ENCODE data around the gene SH3BP2.
"Not testable (repeated sequence)": the region's sequence is repeated elsewhere in the genome, so short reads cannot be mapped to it uniquely, and the experiment has no call there.

SH3BP2 gene

DNA sequence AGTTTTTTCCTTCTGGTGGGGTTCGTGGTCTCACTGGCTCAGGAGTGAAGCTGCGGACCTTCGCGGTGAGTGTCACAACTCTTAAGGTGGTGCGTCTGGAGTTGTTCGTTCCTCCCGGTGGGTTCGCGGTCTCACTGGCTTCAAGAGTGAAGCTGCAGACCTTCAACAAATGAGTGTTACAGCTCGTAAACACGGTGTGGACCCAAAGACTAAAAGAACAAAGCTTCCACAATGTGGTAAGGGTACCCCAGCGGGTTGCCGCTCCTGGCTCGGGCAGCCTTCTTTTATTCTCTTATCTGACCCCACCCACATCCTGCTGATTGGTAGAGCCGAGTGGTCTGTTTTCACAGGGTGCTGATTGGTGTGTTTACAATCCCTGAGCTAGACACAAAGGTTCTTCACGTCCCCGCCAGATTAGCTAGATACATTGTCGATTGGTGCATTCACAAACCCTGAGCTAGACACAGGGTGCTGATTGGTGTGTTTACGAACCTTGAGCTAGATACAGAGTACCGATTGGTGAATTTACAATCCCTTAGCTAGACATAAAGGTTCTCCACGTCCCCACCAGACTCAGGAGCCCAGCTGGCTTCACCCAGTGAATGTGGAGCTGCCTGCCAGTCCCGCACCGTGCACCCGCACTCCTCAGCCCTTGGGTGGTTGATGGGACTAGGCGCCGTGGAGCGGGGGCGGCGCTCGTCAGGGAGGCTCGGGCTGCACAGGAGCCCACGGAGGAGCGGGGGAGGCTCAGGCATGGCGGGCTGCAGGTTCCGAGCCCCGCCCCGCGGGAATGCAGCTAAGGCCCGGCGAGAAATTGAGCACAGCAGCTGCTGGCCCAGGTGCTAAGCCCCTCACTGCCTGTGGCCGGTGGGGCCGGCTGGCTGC, 30.2 kb upstream of the SH3BP2 start:
- DNase-seq (ENCODE audit: low spot score): not testable (repeated sequence)

DNA sequence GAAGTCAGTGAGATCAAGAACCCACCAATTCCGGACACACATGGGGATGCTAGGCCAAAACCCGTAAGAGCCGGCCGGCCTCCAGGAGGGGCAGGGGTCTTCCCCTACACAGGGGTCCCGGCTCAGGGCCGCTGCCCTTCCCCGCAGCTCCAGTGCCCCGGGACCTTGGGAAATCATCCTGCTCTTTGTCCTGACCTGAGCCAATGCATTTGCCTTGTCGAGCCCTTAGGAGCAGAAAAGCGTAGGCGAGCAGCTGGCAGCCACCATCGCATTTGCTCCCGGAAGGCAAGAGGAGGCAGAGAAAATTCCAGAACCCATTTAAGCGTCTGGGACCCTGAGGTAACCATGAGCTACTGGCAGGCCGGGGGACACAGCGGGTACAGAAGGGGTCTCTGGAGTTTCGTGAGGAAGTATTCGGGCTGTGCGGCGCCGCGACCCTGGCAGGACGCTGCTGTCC, 29.3 kb upstream of the SH3BP2 start:
- no peak for DNase-seq (ENCODE audit: low spot score)

DNA sequence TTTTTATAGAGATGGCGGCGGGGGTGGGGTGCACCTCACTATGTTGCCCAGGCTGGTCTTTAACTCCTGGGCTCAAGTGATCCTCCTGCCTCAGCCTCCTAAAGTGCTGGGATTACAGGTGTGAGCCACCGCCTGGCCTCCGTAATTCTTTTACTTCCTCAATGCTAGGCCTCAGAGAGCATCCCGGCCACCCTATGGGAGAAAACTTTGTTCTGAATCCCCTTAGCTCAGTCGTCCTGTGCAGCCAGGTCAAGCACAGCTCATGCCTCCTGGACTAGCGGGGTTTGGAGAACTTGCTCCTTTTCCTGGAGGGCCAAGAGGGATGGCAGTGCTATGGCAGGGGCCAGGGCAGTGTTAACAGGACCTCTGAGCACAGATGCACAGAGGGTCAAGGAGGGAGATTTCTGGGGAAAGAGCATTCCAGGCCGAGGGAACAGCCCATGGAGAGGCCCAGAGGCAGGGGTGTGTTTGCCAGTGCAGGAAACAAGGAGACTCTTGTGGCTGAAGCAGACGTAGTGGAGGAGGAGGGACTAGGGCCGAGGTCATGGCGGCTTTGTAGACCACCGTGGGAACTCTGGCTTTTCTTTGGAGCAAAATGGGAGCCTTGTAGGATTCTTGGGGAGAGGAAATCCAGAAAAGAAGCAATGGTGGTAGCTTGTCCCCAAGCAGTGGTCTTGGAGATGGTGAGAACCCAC, 26.9 kb upstream of the SH3BP2 start:
- no peak for DNase-seq (ENCODE audit: low spot score)

DNA sequence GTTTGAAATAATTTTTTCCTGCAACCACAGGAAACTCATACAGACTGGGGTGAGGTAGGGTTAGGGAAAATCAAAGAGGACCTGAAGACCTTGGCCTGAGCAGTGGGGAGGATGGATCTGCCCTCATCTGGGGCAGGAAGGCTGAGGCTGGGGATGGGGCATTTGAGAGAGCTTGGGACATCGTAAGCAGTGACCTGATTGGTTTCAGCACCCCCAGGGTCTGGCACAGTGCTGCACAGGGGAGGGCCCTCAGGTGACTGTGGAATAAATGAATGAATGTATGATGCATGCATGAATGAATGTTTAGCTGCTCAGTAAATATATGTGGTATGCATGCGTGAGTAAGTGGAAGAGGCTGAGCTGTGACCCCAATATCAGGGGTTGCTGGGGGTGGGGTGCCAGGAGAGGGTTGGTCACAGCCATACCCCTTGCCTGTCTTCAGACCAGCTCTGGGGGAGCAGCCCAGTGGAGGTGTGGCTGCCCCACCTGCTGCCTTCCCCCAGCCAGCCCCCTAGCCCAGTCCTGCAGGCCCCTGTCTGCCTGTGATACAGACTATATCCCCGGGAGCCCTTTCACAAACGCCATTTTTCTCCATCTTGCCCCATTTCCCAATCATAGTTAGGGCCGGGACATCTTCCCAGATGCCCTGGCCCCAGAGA, 25.7 kb upstream of the SH3BP2 start:
- DNase-seq (ENCODE audit: low spot score): no peak

DNA sequence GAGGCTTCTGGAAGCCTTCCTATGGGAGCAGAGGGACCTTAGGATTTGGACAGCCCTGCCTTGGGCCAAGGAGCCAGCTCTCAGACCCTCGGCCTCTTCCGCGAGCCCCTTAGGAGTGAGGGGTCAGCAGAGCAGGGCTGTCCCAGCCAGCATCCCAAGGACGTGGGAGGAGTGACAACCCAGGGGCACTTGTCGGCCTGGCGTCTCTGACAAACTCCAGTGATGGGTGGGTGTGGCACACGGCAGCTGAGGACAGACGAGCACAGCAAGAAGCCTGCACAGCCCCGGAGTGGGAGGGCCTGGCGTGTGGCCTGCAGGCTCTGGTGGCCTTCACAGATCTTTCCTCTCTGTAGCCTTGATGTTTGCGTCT, 25.2 kb upstream of the SH3BP2 start:
- no peak for DNase-seq (ENCODE audit: low spot score)

DNA sequence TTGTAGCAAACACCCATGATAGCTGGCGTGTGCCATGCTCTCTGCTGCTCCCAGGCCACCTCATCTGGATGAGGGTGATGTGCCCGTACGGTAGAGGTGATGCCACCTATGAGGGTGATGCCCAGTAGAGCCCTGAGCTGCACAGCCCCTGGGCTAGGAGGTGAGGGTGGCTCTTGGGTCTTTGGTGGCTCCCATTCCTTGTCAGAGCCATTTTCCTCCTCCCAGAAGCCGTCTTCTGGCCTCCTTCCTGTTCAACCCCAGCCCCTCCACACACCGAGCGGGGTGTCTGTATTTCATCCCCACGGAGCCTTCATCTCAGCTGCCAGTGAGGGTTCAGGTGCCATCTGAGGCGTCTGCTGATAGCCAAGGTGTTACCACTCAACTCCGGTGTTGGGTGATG, 24.8 kb upstream of the SH3BP2 start:
- no peak for DNase-seq (ENCODE audit: low spot score)

DNA sequence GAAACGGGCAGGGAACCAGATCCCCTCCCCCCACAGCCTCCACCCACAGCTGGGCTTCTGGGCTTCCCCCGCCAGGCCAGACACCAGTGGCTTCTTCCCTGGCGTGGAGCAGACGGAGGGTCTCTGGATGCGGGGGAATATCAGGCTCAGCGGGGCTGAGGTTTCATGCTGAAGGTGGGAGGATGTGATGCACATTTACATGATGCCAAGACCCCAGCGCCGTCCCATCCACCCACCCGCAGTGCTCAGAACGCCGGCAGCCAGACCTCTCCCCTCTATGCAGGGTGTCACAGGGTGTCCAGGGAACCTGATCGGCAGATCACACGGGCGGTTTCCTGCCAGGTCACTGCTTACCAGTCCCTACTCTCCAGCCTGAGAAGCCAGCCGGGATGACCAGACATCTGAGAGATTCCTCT, 24.0 kb upstream of the SH3BP2 start:
- no peak for DNase-seq (ENCODE audit: low spot score)

DNA sequence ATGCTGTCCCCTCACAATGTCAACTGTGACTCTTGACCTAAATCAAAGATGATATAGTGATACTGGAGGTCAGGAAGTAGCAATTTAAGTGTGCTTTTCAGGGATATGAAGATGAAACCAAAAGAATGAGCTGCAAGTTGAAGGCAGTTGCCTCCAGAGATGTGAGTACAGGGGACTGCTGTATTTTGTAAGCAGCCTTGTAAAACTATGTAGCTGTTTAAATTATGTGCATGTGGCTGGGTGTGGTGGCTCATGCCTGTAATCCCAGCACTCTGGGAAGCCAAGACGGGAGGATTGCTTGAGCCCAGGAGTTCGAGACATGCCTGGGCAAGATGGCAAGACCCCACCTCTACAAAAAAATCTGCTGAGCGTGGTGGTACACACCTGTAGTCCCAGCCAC, 21.6 kb upstream of the SH3BP2 start:
- no peak for DNase-seq (ENCODE audit: low spot score)

DNA sequence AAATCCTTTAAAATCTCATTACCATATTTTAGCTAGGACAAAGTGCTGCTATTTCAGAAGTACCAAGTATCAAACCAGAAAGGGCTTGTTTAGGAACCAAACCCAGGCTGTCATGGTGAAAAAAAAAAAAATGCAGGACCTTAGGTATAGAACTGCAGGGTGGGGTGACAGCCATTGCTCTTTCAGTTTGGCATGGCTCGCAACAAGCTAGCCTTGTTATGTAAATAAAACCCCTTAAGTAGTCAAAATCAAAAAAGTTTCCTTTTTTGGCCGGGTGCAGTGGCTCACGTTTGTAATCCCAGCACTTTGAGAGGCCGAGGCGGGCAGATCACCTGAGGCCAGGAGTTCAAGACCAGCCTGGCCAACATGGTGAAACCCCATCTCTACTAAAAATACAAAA, 12.2 kb upstream of the SH3BP2 start:
- not testable (repeated sequence) for DNase-seq (ENCODE audit: low spot score)

DNA sequence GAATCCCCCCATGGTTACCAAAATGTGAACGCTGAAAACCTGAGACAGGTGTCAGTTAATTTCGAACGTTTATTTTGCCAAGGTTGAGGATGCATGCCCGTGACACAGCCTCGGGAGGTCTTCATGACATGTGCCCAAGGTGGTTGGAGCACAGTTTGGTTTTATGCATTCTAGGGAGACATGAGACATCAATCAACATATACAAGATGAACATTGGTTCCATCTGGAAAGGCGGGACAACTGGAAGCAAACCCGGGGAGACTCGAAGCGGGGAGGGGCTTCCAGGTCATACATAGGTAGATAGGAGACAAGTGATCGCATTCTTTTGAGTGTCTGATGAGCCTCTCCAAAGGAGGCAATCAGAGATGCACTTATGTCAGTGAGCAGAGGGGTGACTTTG, 11.0 kb upstream of the SH3BP2 start:
- DNase-seq (ENCODE audit: low spot score): no peak

DNA sequence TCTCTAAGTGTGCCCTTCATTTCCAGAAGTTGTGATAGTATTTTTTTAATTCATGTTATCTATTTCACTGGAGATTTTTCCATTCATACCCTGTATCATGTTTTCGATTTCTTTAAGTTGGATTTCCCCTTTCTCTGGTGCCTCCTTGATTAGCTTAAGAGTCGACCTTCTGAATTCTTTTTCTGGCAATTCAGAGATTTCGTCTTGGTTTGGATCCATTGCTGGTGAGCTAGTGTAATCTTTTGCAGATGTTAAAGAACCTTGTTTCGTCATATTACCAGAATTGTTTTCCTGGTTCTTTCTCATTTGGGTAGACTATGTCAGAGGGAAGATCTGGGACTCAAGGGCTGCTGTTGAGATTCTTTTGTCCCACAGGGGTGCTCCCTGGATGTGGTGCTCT, 9.1 kb upstream of the SH3BP2 start:
- DNase-seq (ENCODE audit: low spot score): no peak

DNA sequence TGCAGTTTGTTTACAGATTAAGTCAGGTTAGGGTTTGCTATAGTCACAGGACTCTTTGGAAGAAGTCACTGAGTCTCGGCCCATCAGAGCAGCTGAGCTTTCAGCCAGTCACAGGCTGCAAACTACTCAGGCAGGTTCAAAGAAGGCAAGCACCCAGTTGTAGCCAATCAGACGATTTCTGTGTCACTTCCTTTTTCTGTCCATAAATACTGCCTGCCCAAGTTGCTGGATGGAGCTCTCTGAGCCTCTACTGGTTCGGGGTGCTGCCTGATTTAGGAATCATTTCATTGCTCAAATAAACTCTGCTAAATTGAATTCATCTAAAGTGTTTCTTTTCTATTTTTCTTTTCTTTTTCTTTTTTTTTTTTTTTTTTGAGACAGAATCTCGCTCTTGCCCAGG, 7.3 kb upstream of the SH3BP2 start:
- DNase-seq (ENCODE audit: low spot score): peak; percentile 62

DNA sequence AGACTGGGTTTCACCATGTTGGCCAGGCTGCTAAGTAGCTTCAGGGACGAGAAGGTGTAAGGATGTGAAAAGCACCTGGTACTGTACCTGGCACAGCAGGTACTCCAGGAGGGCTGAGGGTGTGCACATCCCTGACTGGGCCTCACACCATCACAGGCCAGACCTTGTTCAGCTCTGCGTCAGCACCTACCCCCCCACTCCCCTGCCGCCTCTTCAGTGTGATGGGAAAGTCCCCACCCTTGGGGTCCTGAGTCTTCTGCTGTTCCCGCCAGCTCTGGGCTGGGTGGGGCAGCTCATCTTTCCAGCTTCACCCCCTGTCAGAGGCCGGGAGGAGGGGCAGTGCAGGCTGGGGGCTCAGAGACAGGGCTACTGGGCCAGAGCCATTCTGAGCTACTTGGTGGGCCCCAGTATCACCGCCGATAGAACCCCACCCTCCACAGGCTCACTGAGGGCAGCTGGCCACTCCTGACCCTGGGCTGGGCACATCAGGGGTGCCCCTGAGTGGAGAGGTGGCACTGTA, 6.7 kb upstream of the SH3BP2 start:
- peak; percentile 66 for DNase-seq (ENCODE audit: low spot score)

DNA sequence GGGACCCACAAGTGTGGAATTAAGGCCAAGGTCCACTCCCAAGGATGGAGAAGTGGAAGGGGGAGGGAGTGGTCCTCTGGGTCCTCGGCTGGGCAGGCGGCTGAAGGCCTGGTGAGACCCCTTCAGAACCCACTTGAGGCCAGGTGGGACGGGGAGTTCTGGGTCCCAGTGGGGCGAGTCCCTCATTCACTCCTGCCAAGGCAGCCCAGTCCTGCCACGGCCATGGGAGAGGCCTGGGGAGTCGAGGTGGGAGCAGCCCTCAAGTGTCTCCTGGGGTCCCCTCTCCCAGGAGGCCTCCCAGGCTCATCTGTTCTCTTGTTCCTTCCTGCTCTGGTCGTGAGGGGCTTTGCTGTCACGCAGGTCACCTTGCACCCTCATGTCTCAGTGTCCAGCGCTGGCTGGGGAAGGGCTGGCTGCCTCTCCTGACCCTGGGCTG, 6.1 kb upstream of the SH3BP2 start:
- DNase-seq (ENCODE audit: low spot score): no peak

DNA sequence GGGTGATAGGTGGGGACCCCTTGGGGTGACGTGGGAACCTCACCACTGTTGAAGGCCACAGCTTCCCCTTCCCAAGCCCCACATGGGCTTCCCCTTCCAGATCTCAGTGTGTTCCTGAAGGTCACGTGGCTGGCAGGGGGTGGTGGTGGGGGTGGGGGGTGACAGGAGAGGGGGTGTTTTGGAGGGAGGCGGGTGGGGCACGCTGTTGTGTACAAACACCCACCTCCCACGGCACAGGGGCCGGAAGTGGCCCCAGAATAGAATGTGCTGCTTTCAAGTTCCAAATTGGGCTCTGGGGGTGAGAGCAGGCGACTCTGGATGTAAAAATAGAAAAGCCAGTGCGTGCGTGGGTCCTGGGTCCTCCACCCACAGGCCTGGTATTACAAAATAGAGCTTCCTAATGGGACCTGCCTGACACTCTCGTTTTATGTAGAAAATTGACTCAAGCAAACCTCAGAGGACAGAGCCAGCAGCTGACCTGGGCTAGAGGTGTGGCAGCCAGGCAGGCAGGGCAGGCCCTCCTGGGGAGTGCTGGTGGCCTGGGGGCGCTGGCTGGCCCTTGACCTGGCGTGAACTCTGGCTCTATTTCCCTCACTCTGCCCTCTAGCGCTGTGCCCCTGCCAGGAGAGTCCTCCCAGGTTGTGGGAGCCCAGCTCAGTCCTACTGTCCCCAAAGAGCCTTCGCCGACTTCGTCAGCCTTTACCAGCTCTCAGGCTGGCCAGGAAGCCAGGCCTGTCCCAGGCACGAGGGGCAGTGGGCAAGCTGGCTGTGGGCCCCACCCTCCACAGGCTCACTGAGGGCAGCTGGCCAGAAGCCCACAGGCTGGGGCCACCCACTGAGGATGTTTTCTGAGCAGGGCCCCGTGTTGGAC, 5.4 kb upstream of the SH3BP2 start:
- DNase-seq (ENCODE audit: low spot score): peak; percentile 44

DNA sequence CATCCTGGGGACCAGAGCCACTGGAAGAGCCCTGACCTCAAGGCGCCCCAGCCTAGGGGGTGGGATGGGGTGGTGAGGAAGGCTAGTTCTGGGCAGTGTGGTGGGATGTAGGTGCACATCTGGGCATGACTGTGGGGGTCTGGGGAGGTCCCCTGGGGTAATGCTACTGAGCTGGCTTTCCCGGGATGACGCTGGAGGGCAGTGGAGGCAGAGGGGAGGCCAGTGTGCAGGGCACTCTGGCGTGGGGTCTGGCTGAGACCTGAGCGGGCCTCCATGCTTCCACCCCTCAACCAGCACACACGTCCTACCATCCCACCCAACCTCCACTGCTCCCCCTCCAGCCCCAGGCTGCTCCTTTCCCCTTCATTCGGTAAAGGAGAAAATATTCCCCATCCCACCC, 4.8 kb upstream of the SH3BP2 start:
- DNase-seq (ENCODE audit: low spot score): no peak

DNA sequence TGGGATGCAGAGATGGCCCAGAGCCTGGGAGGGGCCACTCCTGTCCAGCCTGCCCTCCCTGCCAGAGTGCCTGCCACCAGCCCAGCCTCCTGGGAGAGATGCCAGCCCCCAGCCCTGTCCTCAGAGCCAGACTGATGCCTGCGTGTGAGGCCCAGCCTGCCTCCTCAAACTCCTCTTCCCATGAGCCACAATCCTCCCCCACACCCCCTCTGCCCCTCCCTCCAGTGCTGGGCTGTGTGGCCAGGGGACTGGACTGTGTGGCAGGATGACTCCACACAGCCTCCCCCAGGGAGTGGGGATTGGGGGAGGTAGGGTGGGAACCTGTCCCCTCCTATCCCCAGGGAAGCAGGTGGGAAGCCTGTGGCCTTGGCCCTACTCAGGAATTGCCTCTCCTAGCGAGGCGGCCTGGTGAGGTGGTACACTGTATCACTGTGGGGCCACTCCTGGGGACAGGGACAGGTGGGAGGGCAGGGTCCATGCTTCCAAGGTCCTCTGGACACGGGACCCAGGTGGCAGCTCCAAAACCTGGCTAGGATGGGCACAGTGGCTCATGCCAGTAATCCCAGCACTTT, 4.3 kb upstream of the SH3BP2 start:
- DNase-seq (ENCODE audit: low spot score): no peak

DNA sequence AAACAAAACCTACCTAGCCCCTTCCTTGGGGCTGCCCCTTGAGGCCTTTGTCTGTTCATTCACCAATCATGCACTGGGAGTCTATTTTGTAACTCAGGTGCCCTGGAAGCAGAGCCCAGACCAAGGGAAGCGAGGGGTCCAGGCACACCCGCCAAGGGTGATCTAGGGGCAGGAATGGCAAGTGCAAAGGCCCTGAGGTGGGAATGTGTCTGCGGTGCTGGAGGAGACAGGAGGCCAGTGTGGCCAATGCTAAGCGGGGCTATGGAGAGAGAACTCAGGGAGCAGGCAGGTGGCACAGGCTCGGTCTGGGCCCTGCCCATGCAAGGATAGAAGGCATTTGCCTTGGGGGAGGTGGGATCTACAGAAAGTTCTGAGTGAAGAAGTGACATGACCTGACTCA, 3.5 kb upstream of the SH3BP2 start:
- DNase-seq (ENCODE audit: low spot score): no peak

DNA sequence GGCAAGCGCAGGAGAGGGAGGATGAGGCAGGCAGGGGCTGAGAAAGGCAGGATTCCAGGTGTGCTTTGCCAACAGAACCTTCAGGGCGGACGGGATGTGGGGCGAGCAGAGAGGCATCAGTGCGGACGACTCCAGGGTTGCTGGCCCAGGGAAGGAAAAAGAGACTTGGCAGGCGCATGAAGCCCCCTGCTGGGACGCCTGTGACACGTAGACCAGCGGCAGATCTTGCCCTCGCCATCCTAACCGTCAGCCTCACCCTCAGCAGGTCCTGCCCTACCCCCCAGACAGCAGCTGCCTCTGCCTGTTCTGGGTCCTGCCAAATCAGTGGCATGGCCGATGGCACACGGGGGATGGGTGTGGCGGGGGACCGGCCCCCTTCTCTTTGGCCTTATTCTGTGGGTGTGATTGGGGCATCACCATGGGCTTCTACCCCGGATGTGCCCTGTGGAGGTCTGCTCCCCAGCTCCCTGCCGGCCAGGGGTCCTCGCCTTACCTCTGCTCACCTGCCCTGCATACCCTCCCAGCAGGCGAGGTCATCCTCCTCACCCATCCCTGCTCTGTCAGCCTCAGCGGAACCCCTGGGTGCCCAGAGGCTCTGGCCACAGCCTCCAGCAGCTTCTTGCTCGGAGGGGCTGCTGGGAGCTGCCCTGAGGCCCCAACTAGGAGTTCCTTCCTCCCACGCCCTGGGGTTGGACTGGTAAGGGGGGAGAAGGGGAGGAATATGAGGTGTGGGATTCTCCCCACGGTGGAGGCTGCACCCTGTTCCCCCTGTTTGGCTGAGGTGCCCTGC, 2.9 kb upstream of the SH3BP2 start:
- DNase-seq (ENCODE audit: low spot score): no peak

Data from CD4-positive, alpha-beta T cell treated with Interleukin-15 for 4 hours (primary cell).